ENCODE data around the gene SCN10A.

GRCh38 chr3:38649500-38650247 lies 166.3 kb downstream of the SCN10A start, which contains the start of gene SCN5A:
- TF ChIP-seq CTCF (conservative IDR thresholded peaks at IDR 0.05; ENCODE audit: low read depth in 2 of 2) (no peak), JUNB (IDR thresholded peaks at IDR 0.05; ENCODE audit: unreplicated experiment) (no peak), EZH2phosphoT487 (IDR thresholded peaks at IDR 0.05; ENCODE audit: unreplicated experiment) (no peak), ZNF331 (CRISPR knock-in tag; IDR thresholded peaks at IDR 0.05; ENCODE audit: low read depth) (no peak), REST (IDR thresholded peaks at IDR 0.05; ENCODE audit: unreplicated experiment) (no peak), NANOG (IDR thresholded peaks at IDR 0.05; ENCODE audit: borderline replicate concordance) (no peak), ZNF114 (CRISPR knock-in tag; IDR thresholded peaks at IDR 0.05) (no peak), POLR2AphosphoS5 (IDR thresholded peaks at IDR 0.05; ENCODE audit: low read depth) (peak; percentile 67), EZH2 (IDR thresholded peaks at IDR 0.05; ENCODE audit: low read depth, unreplicated experiment) (no peak)
